Measurements from ENCODE around the gene ACTR3.
"Not testable (repeated sequence)": the region's sequence is repeated elsewhere in the genome, so short reads cannot be mapped to it uniquely, and the experiment has no call there.

The ACTR3 gene

DNA sequence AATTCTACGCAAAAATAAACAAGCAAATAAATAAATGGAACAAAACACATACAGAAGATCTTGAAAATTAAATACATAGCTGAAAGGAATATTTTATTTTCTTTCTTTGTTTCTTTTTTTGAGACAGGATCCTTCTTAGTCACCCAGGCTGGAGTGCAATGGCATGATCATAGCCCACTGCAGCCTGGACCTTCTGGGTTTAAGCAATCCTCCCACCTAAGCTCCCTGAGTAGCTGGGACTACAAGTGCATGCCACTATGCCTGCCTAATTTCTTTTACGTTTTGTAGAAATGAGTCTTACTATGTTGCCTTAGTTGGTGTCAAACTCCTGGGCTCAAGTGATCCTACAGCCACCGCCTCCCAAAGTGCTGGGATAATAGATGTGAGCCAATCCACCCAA, 44.6 kb upstream of the ACTR3 start:
- Histone ChIP-seq H3K36me3 (ENCODE audit: insufficient read depth) (no peaks in the 10 kb centered on the region), H3K4me2 (no peak overlapping the region), H4K20me1 (ENCODE audit: insufficient read depth) (no peaks in the 10 kb centered on the region), H3K27ac (no peak overlapping the region), H3K4me3 (IDR thresholded peaks at IDR 0.05; ENCODE audit: insufficient read depth, low read depth, low read length) (no peak overlapping the region), H3K9ac (no peak overlapping the region), H3K79me2 (ENCODE audit: insufficient read depth, low read depth) (no peaks in the 10 kb centered on the region), H2AFZ (ENCODE audit: low read depth) (no peak overlapping the region), H3K27me3 (ENCODE audit: insufficient read depth, low read depth) (no peaks in the 10 kb centered on the region), H3K4me1 (ENCODE audit: low read depth, poor library complexity, severe bottlenecking) (no peaks in the 10 kb centered on the region)
- TF ChIP-seq, protein P1, sequence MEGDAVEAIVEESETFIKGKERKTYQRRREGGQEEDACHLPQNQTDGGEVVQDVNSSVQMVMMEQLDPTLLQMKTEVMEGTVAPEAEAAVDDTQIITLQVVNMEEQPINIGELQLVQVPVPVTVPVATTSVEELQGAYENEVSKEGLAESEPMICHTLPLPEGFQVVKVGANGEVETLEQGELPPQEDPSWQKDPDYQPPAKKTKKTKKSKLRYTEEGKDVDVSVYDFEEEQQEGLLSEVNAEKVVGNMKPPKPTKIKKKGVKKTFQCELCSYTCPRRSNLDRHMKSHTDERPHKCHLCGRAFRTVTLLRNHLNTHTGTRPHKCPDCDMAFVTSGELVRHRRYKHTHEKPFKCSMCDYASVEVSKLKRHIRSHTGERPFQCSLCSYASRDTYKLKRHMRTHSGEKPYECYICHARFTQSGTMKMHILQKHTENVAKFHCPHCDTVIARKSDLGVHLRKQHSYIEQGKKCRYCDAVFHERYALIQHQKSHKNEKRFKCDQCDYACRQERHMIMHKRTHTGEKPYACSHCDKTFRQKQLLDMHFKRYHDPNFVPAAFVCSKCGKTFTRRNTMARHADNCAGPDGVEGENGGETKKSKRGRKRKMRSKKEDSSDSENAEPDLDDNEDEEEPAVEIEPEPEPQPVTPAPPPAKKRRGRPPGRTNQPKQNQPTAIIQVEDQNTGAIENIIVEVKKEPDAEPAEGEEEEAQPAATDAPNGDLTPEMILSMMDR (conservative IDR thresholded peaks at IDR 0.05; ENCODE audit: low read depth, low read length): no peak

DNA sequence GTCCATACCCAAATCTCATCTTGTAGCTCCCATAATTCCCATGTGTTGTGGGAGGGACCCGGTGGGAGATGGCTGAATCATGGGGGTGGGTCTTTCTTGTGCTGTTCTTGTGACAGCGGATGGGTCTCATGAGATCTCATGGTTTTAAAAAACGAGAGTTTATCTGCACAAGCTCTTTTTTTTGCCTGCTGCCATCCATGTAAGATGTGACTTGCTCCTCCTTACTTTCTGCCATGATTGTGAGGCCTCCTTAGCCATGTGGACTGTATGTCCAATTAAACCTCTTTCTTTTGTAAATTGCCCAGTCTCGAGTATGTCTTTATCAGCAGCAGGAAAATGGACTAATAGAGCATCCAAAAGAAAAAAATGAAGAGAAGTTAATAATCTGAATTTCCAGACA, 44.1 kb upstream of the ACTR3 start:
- not testable (repeated sequence) for H2AFZ ChIP-seq (ENCODE audit: low read depth); H4K20me1 ChIP-seq (ENCODE audit: insufficient read depth); H3K79me2 ChIP-seq (ENCODE audit: insufficient read depth, low read depth); H3K27ac ChIP-seq; H3K27me3 ChIP-seq (ENCODE audit: insufficient read depth, low read depth); H3K4me3 ChIP-seq (IDR thresholded peaks at IDR 0.05; ENCODE audit: insufficient read depth, low read depth, low read length); H3K4me1 ChIP-seq (ENCODE audit: low read depth, poor library complexity, severe bottlenecking); H3K36me3 ChIP-seq (ENCODE audit: insufficient read depth); H3K9ac ChIP-seq; H3K4me2 ChIP-seq

DNA sequence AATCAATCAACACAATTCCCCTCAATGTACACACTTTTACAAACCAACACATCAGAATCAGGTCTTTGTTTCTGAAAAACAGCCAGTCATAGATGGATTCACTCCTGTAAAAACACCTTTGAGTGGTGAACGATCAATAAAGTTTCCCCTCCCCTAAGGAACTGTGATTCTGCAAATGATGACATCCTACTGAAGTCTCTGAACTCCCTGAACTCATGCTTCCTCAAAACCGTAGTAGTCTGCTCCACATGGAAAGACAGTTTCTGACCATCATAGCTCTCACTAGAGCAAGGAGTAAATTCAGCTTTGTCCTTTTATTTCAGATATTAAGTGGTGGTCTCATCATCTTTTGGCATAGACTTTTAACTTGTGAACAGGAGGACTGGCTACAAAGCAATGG, 43.5 kb upstream of the ACTR3 start:
- TF ChIP-seq, protein P1 (conservative IDR thresholded peaks at IDR 0.05; ENCODE audit: low read depth, low read length): no peak
- Histone ChIP-seq H3K4me3 (IDR thresholded peaks at IDR 0.05; ENCODE audit: insufficient read depth, low read depth, low read length) (no peak overlapping the region), H2AFZ (ENCODE audit: low read depth) (no peak overlapping the region), H3K36me3 (ENCODE audit: insufficient read depth) (no peaks in the 10 kb centered on the region), H4K20me1 (ENCODE audit: insufficient read depth) (no peaks in the 10 kb centered on the region), H3K79me2 (ENCODE audit: insufficient read depth, low read depth) (no peaks in the 10 kb centered on the region), H3K4me1 (ENCODE audit: low read depth, poor library complexity, severe bottlenecking) (no peaks in the 10 kb centered on the region), H3K27me3 (ENCODE audit: insufficient read depth, low read depth) (no peaks in the 10 kb centered on the region), H3K9ac (no peak overlapping the region), H3K27ac (no peak overlapping the region), H3K4me2 (no peak overlapping the region)

DNA sequence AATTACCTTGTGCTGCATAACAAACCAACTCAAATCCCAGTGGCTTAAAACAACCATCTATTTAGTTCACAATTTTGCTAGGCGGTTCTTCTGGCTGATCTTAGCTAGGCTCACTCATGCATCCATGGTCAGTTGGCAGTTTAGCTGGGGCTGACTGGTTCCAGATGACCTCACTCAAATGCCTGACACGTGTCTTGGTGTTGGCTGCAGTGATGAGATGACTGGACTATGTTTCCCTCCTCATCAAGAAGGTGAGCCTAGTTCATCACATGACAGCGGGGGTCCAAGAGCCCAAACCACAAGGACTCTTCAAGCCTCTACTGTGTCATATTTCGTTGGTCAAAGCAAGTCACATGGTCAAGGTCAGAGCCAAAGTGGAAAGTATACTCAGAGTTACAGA, 42.7 kb upstream of the ACTR3 start:
- no peak overlapping the region for H3K4me3 ChIP-seq (IDR thresholded peaks at IDR 0.05; ENCODE audit: insufficient read depth, low read depth, low read length)
- no peaks in the 10 kb centered on the region for H3K79me2 ChIP-seq (ENCODE audit: insufficient read depth, low read depth)
- H3K27ac ChIP-seq: no peak overlapping the region
- H3K4me2 ChIP-seq: no peak overlapping the region
- H4K20me1 ChIP-seq (ENCODE audit: insufficient read depth): no peaks in the 10 kb centered on the region
- no peak overlapping the region for H3K9ac ChIP-seq
- H3K4me1 ChIP-seq (ENCODE audit: low read depth, poor library complexity, severe bottlenecking): no peaks in the 10 kb centered on the region
- no peaks in the 10 kb centered on the region for H3K36me3 ChIP-seq (ENCODE audit: insufficient read depth)
- TF ChIP-seq, protein P1 (conservative IDR thresholded peaks at IDR 0.05; ENCODE audit: low read depth, low read length): no peak
- no peaks in the 10 kb centered on the region for H3K27me3 ChIP-seq (ENCODE audit: insufficient read depth, low read depth)
- H2AFZ ChIP-seq (ENCODE audit: low read depth): no peak overlapping the region

DNA sequence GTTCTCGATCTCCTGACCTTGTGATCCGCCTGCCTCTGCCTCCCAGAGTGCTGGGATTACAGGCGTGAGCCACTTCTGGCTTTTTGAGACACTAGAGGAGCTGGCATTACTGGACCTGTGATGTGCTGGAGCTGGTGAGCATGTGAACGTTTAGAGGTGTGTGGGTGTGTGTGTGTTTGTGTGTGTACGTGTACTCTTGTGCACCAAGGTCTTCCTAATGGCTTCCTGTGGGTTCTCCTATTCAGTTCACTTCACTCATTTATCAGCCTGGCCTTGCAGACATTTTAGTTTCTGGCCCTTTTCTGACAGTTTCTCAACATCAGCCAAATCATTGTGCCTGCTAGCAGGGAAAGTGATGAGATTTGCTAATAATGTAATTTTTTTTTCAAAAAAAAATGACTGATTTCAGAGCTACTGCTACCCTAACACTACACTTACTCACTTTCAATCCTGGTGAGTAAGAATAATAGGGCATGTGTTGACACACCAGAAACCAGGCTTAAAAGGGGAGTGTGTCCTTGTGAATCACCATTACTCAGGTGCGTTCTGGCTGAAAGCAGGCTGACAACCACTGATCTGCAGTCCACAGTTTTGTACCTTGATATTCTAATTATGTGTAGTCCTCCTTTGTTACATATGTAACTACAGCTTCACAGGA, 41.0 kb upstream of the ACTR3 start:
- no peaks in the 10 kb centered on the region for H3K36me3 ChIP-seq (ENCODE audit: insufficient read depth)

More for the DNA sequence above, 41.0 kb upstream of the ACTR3 start:
- TF ChIP-seq, protein P1 (conservative IDR thresholded peaks at IDR 0.05; ENCODE audit: low read depth, low read length): no peak
- Histone ChIP-seq H3K4me2 (no peak overlapping the region), H2AFZ (ENCODE audit: low read depth) (no peak overlapping the region), H3K27ac (no peak overlapping the region), H3K4me3 (IDR thresholded peaks at IDR 0.05; ENCODE audit: insufficient read depth, low read depth, low read length) (no peak overlapping the region), H3K27me3 (ENCODE audit: insufficient read depth, low read depth) (no peaks in the 10 kb centered on the region), H4K20me1 (ENCODE audit: insufficient read depth) (no peaks in the 10 kb centered on the region), H3K9ac (no peak overlapping the region), H3K79me2 (ENCODE audit: insufficient read depth, low read depth) (no peaks in the 10 kb centered on the region), H3K4me1 (ENCODE audit: low read depth, poor library complexity, severe bottlenecking) (no peaks in the 10 kb centered on the region)

Data from KMS-11 (cell line).